ENCODE measurements around the gene SH2D3C.

Gene SH2D3C

GRCh38 chr9:127728808-127729207 is 49.7 kb downstream of the SH2D3C start:
- H3K9me3 ChIP-seq (ENCODE audit: insufficient read depth, low read length), result no peaks in the 10 kb centered on the region
- no peaks in the 10 kb centered on the region for H3K9me2 ChIP-seq (replicated peaks; ENCODE audit: insufficient read depth, low read length)
- H2AFZ ChIP-seq (ENCODE audit: low read depth, low read length, severe bottlenecking), result no peak overlapping the region
- H3K4me3 ChIP-seq (ENCODE audit: insufficient read depth, low read length, poor library complexity, severe bottlenecking), result no peak overlapping the region
- H3K27me3 ChIP-seq (ENCODE audit: low read length), result no peaks in the 10 kb centered on the region
- no peaks in the 10 kb centered on the region for H3K79me2 ChIP-seq (ENCODE audit: insufficient read depth, low read length)
- TF ChIP-seq CTCF (IDR thresholded peaks at IDR 0.05; ENCODE audit: insufficient read depth, low read length, poor library complexity, severe bottlenecking) (no peak), EZH2phosphoT487 (conservative IDR thresholded peaks at IDR 0.05; ENCODE audit: low read length) (no peak)
- no peaks in the 10 kb centered on the region for H4K20me1 ChIP-seq (ENCODE audit: low read depth, low read length)
- no peaks in the 10 kb centered on the region for H3K36me3 ChIP-seq (ENCODE audit: low read length)
- H3F3A ChIP-seq (ENCODE audit: insufficient read depth), result peaks cover 3% of the 10 kb centered on the region; the same call in 1 of the 2 replicates
- H3K27ac ChIP-seq (ENCODE audit: low read depth, low read length), result no peak overlapping the region
- H3K4me2 ChIP-seq (ENCODE audit: low read depth, low read length, poor library complexity, severe bottlenecking), result no peak overlapping the region
- H3K9ac ChIP-seq (ENCODE audit: low read length), result no peak overlapping the region

GRCh38 chr9:127726871-127727270 is 51.6 kb downstream of the SH2D3C start:
- Histone ChIP-seq H4K20me1 (ENCODE audit: low read depth, low read length) (no peaks in the 10 kb centered on the region), H3K4me3 (ENCODE audit: insufficient read depth, low read length, poor library complexity, severe bottlenecking) (no peak overlapping the region), H3K36me3 (ENCODE audit: low read length) (no peaks in the 10 kb centered on the region), H3K9me2 (replicated peaks; ENCODE audit: insufficient read depth, low read length) (no peaks in the 10 kb centered on the region), H3K4me2 (ENCODE audit: low read depth, low read length, poor library complexity, severe bottlenecking) (no peak overlapping the region), H3K27ac (ENCODE audit: low read depth, low read length) (no peak overlapping the region), H3K79me2 (ENCODE audit: insufficient read depth, low read length) (no peaks in the 10 kb centered on the region), H3K27me3 (ENCODE audit: low read length) (no peaks in the 10 kb centered on the region), H3F3A (ENCODE audit: insufficient read depth) (no peaks in the 10 kb centered on the region), H3K9me3 (ENCODE audit: insufficient read depth, low read length) (no peaks in the 10 kb centered on the region), H2AFZ (ENCODE audit: low read depth, low read length, severe bottlenecking) (no peak overlapping the region), H3K9ac (ENCODE audit: low read length) (no peak overlapping the region)
- TF ChIP-seq EZH2phosphoT487 (conservative IDR thresholded peaks at IDR 0.05; ENCODE audit: low read length) (no peak), CTCF (IDR thresholded peaks at IDR 0.05; ENCODE audit: insufficient read depth, low read length, poor library complexity, severe bottlenecking) (no peak)

GRCh38 chr9:127724012-127724411 is 54.5 kb downstream of the SH2D3C start:
- Histone ChIP-seq H3K27ac (ENCODE audit: low read depth, low read length) (no peak overlapping the region), H2AFZ (ENCODE audit: low read depth, low read length, severe bottlenecking) (no peak overlapping the region), H3K9ac (ENCODE audit: low read length) (no peak overlapping the region), H3K9me3 (ENCODE audit: insufficient read depth, low read length) (no peaks in the 10 kb centered on the region), H3K79me2 (ENCODE audit: insufficient read depth, low read length) (no peaks in the 10 kb centered on the region), H3K4me3 (ENCODE audit: insufficient read depth, low read length, poor library complexity, severe bottlenecking) (no peak overlapping the region), H3K36me3 (ENCODE audit: low read length) (no peaks in the 10 kb centered on the region), H3K27me3 (ENCODE audit: low read length) (no peaks in the 10 kb centered on the region), H3F3A (ENCODE audit: insufficient read depth) (no peaks in the 10 kb centered on the region), H3K4me2 (ENCODE audit: low read depth, low read length, poor library complexity, severe bottlenecking) (no peak overlapping the region), H4K20me1 (ENCODE audit: low read depth, low read length) (no peaks in the 10 kb centered on the region), H3K9me2 (replicated peaks; ENCODE audit: insufficient read depth, low read length) (no peaks in the 10 kb centered on the region)
- no peak for TF ChIP-seq EZH2phosphoT487 (conservative IDR thresholded peaks at IDR 0.05; ENCODE audit: low read length)
- no peak for TF ChIP-seq CTCF (IDR thresholded peaks at IDR 0.05; ENCODE audit: insufficient read depth, low read length, poor library complexity, severe bottlenecking)

All from SU-DHL-6 (cell line).